WI38 (cell line): ENCODE results near the gene HDAC4.

ENCODE experiments used
- H3K4me3 ChIP-seq: 2 replicates; pipeline ENCODE4 v1.5.1; 2011; ENCODE audit warnings: low read depth, mild to moderate bottlenecking, control low read depth, low read length
- TF ChIP-seq, protein P1 (sequence below): IDR thresholded peaks from 2 replicates; pipeline ENCODE4 v1.5.1; 2012; ENCODE audit warnings: low read depth, mild to moderate bottlenecking, control low read depth, low read length

The HDAC4 gene

DNA sequence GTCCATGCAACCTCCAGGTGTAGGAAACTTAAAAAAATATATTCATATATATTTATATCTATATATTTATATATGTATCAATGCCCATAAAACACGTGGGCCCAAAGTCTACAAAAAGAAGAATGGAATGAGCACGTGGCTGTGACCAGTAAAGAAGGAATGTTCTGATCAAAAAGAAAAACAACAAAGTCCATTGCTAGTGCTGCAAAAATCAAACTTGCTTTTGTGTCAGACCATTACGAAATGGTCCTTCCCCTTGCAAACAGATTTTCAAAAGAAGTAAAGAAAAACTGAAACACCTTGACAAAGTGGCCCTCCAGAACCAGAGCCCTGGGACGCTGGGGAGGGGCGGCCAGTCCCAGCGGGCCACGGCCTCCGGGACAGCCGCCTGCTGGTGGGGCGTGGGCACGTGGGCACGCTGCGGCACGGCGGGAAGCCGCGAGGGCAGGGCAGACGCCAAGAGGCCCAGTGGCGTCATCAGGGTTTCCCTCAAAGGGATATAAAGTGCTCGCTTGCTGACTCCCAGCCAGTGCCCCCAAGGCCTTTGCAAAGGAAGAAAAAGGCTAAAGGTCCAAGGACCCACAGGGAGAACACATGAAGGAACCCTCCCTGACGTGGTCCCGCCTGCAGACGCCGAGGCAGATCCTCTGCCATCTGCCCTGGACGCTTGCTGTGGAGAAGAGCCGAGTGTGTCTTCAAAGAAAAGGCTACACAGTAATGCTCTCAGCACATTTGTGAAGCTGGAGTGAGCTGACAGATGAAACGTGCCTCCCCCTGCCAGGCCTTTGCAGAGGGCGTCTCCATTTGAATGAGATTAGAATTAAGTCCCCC is 351.2 kb downstream of the HDAC4 start:
- TF ChIP-seq, protein P1, sequence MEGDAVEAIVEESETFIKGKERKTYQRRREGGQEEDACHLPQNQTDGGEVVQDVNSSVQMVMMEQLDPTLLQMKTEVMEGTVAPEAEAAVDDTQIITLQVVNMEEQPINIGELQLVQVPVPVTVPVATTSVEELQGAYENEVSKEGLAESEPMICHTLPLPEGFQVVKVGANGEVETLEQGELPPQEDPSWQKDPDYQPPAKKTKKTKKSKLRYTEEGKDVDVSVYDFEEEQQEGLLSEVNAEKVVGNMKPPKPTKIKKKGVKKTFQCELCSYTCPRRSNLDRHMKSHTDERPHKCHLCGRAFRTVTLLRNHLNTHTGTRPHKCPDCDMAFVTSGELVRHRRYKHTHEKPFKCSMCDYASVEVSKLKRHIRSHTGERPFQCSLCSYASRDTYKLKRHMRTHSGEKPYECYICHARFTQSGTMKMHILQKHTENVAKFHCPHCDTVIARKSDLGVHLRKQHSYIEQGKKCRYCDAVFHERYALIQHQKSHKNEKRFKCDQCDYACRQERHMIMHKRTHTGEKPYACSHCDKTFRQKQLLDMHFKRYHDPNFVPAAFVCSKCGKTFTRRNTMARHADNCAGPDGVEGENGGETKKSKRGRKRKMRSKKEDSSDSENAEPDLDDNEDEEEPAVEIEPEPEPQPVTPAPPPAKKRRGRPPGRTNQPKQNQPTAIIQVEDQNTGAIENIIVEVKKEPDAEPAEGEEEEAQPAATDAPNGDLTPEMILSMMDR = no peak
- no peak overlapping the region for H3K4me3 ChIP-seq

DNA sequence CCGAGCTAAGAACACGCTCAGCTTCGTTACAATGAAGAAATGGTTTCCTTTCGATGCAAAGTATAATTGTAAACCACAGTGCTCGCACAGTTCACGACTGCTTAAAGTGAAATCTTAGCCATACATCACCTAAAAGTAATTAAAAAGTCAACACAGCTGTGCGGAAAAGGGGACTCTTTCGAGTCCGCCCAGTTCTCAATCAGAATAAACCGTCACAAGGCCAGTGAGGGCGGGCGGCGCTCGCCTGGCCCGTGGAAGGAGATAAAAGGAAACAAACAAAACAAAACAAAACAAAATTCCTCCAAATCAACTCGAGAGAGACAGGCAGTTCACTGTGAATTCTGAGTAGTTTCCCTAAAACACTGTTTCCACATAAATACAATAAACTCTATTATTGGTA is 352.1 kb downstream of the HDAC4 start:
- TF ChIP-seq, protein P1 = no peak
- H3K4me3 ChIP-seq = no peak overlapping the region

- TF ChIP-seq, protein P1 = no peak
- no peak overlapping the region for H3K4me3 ChIP-seq
These were observed 353.0 kb downstream of the HDAC4 start for GRCh38 chr2:239047861-239048260.

DNA sequence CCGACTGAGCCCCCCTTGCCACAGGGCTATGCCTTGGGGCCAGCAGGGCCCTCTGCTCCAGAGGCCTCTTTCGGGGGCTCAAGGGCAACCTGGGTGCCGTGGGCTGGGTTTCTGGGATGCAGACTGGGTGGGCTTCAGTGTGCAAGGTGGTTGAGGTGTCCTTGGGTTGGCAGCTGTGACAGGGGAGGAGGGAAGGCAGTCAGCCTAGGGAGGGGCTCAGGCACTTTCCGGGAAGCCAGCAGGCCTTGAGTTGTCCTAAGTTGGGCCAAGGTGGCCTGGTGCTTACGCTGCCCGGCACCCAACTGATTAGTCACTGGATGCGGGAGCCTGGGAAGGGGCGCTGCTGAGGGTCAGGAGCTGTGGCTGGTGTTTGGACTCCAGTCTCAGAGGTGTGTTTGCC is 353.4 kb downstream of the HDAC4 start:
- TF ChIP-seq, protein P1 = no peak

GRCh38 chr2:239046822-239047221 is 354.0 kb downstream of the HDAC4 start:
- no peak overlapping the region for H3K4me3 ChIP-seq
- TF ChIP-seq, protein P1 = no peak

More for the DNA sequence above, 353.4 kb downstream of the HDAC4 start:
- H3K4me3 ChIP-seq = no peak overlapping the region

DNA sequence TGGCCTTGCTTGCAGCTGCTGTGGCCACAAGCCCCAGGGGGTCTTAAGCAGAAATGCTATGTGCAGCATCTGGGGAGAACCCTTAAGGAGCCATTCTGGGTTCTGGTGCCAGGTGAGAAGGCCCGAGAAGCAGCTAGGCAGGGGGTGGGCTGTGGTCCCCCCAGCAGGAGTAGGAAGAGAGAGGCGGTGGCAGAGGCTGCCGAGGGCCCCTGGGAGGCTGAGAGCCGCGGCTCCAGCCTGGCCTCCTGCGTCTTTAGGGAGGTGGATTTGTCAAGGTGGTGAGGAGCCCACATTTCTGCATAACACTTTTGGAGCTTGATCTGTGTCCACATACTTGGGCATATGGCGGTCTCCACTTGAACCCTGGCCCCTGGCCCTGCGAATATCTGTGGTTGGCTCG is 356.5 kb downstream of the HDAC4 start:
- TF ChIP-seq, protein P1 = no peak
- H3K4me3 ChIP-seq = no peak overlapping the region

GRCh38 chr2:239043326-239043725 is 357.5 kb downstream of the HDAC4 start:
- TF ChIP-seq, protein P1 = no peak
- H3K4me3 ChIP-seq = no peak overlapping the region
